HepG2 (cell line): ENCODE results near the gene GLDN. TPM values are rescaled to one million over a fixed set of nuclear protein-coding genes. Genes with fewer than 3 reads are reported as not detected.

Experiments used
- HMGA1 ChIP-seq: sonication (generic); formaldehyde crosslinking; conservative IDR thresholded peaks from 2 replicates; pipeline ENCODE4 v1.4.0; 2020; ENCODE audit warnings: missing genetic modification reagents
- KLF12 ChIP-seq: sonication (generic); formaldehyde crosslinking; IDR thresholded peaks from 2 replicates; pipeline ENCODE4 v1.4.0; 2020; ENCODE audit warnings: missing genetic modification reagents, borderline replicate concordance
- KLF6 ChIP-seq: IDR thresholded peaks from 2 replicates; pipeline ENCODE4 v1.8.0; 2016; ENCODE audit warnings: missing biosample characterization, missing genetic modification reagents
- MAF1 ChIP-seq: sonication (generic); formaldehyde crosslinking; IDR thresholded peaks from 2 replicates; pipeline ENCODE4 v1.5.0; 2020; ENCODE audit warnings: missing genetic modification reagents, borderline replicate concordance
- MEIS2 ChIP-seq: sonication (generic); formaldehyde crosslinking; IDR thresholded peaks from 2 replicates; pipeline ENCODE4 v1.9.0; 2021; ENCODE audit warnings: mild to moderate bottlenecking, missing genetic modification reagents
- MIER3 ChIP-seq: IDR thresholded peaks from 2 replicates; pipeline ENCODE4 v1.6.1; 2016; ENCODE audit warnings: missing compliant biosample characterization, borderline replicate concordance
- NBN ChIP-seq: fragments of 450-650 bp; conservative IDR thresholded peaks from 2 replicates; pipeline ENCODE4 v1.6.1; 2017
- NPAS2 ChIP-seq: sonication (generic); formaldehyde crosslinking; IDR thresholded peaks from 2 replicates; pipeline ENCODE4 v1.8.0; 2022; ENCODE audit warnings: mild to moderate bottlenecking, missing genetic modification reagents, borderline replicate concordance
- PHF21A ChIP-seq: sonication (generic); formaldehyde crosslinking; IDR thresholded peaks from 2 replicates; pipeline ENCODE4 v1.5.0; 2020; ENCODE audit warnings: mild to moderate bottlenecking, missing genetic modification reagents
- SIX4 ChIP-seq: sonication (generic); formaldehyde crosslinking; IDR thresholded peaks from 2 replicates; pipeline ENCODE4 v1.4.0; 2020; ENCODE audit warnings: missing genetic modification reagents
- SP2 ChIP-seq: sonication (generic); formaldehyde crosslinking; IDR thresholded peaks from 2 replicates; pipeline ENCODE4 v1.5.1; 2020; ENCODE audit warnings: mild to moderate bottlenecking, missing genetic modification reagents
- SP5 ChIP-seq: IDR thresholded peaks from 2 replicates; pipeline ENCODE4 v1.6.1; 2016; ENCODE audit warnings: low read depth, borderline replicate concordance
- SRSF9 ChIP-seq: fragments of 200-400 bp; formaldehyde crosslinking; IDR thresholded peaks from 2 replicates; pipeline ENCODE4 v1.6.1; 2018; ENCODE audit warnings: borderline replicate concordance, mild to moderate bottlenecking, low read depth, low read length; ENCODE audit not compliant: insufficient read depth, poor library complexity, severe bottlenecking
- YEATS2 ChIP-seq: sonication (generic); formaldehyde crosslinking; IDR thresholded peaks from 2 replicates; pipeline ENCODE4 v1.4.0; 2020; ENCODE audit warnings: missing genetic modification reagents, borderline replicate concordance
- ZKSCAN8 ChIP-seq: IDR thresholded peaks from 2 replicates; pipeline ENCODE4 v1.6.1; 2016; ENCODE audit warnings: borderline replicate concordance, missing genetic modification reagents, missing compliant biosample characterization
- ZNF629 ChIP-seq: sonication (generic); formaldehyde crosslinking; conservative IDR thresholded peaks from 2 replicates; pipeline ENCODE4 v1.5.0; 2020; ENCODE audit warnings: missing genetic modification reagents
- ZNF672 ChIP-seq: sonication (generic); formaldehyde crosslinking; IDR thresholded peaks from 2 replicates; pipeline ENCODE4 v1.8.1; 2022; ENCODE audit warnings: missing genetic modification reagents
- ZNF777 ChIP-seq: sonication (generic); formaldehyde crosslinking; IDR thresholded peaks from 2 replicates; pipeline ENCODE4 v1.4.0; 2020; ENCODE audit warnings: missing genetic modification reagents
- polyA plus RNA-seq, 8 experiments: library from polyadenylated mRNA; depleted of rRNA in 3 of 8; stranded (reverse) in 7 of 8; unstranded in 1 of 8; fragments of >200 nt; fragmentation: Illumina TruSeq in 4 of 8; extraction: Trizol in 4 of 8; gene quantifications; 2 replicates each; pipeline versions ENCODE4 v1.2.1 to v1.2.3, GENCODE V29; 2011 to 2016; ENCODE audit warnings: low read depth in 4 of 8, missing spikeins in 1 of 8, mixed read lengths in 1 of 8; ENCODE audit not compliant: insufficient read depth in 1 of 8
- total RNA-seq, 5 experiments: library from RNA; depleted of rRNA; stranded (reverse); fragments of >200 nt; fragmentation: Illumina TruSeq; extraction: Trizol; gene quantifications; 2 replicates each; pipeline ENCODE4 v1.2.3, GENCODE V29; 2016; ENCODE audit warnings: low read depth in 1 of 5
- TF ChIP-seq, protein P1 (sequence below): sonication (generic); formaldehyde crosslinking; IDR thresholded peaks from 2 replicates; pipeline ENCODE4 v1.5.0; 2020; ENCODE audit warnings: mild to moderate bottlenecking, missing genetic modification reagents, moderate library complexity
- TF ChIP-seq, protein P2 (sequence below): sonication (generic); formaldehyde crosslinking; IDR thresholded peaks from 2 replicates; pipeline ENCODE4 v1.4.0; 2020; ENCODE audit warnings: missing genetic modification reagents
- TF ChIP-seq, protein P3 (sequence below): sonication (generic); formaldehyde crosslinking; IDR thresholded peaks from 2 replicates; pipeline ENCODE4 v1.8.0; 2022; ENCODE audit warnings: missing genetic modification reagents, low read depth, mild to moderate bottlenecking, borderline replicate concordance
- TF ChIP-seq, protein P4 (sequence below): sonication (generic); formaldehyde crosslinking; IDR thresholded peaks from 2 replicates; pipeline ENCODE4 v1.4.0; 2020; ENCODE audit warnings: mild to moderate bottlenecking, missing genetic modification reagents

The GLDN gene
- total and polyA plus RNA-seq, 2 of the 13 experiments (the other 11 are each of a cell fraction or from before 2014, with no cell fraction given): 0.86 to 1.0 TPM

DNA sequence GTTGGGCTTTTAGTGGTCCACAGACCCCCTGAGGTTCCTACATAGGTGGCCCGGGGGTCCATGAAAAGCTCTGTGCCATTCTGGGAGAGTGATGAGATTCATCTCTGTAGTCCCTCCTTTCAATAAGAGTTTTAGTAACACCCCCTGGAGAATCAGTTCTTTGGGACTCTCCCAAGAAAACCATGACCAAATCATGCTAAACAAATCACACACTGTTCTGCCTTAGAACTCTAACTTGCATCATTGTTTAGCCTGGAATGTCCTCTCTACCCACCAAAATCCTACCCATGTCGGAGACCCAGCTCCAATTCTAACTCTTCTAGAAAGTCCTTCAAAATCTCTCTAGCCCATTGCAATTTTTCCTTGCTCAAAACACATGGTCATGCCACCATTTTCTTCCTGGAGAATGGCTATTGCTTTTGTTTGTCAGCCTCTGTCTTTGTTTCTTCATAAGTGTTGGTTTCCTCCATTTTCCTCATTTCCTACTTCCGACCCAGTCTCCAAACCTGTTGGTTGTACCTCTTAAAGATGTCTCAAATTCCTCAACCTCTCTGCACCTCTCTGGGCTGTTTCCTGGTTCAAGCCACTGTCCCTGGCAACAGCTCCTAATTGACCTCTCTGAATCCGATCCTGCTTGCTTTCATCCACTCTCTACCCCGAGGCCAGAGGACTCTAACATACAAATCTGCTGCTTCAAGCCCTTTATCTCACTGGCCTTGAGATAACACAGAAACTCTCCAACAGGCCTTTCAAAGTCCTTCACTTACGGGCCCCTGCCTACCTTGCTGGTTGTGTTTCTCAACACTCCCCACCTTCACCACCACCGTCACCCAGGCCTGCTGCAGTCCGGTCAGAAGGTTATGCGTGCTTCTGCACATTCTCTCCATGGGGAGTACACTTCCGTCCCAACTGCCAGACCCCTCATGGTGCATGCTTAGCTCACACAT lies 26.8 kb upstream of the GLDN start (continued):
- TF ChIP-seq, protein P1, sequence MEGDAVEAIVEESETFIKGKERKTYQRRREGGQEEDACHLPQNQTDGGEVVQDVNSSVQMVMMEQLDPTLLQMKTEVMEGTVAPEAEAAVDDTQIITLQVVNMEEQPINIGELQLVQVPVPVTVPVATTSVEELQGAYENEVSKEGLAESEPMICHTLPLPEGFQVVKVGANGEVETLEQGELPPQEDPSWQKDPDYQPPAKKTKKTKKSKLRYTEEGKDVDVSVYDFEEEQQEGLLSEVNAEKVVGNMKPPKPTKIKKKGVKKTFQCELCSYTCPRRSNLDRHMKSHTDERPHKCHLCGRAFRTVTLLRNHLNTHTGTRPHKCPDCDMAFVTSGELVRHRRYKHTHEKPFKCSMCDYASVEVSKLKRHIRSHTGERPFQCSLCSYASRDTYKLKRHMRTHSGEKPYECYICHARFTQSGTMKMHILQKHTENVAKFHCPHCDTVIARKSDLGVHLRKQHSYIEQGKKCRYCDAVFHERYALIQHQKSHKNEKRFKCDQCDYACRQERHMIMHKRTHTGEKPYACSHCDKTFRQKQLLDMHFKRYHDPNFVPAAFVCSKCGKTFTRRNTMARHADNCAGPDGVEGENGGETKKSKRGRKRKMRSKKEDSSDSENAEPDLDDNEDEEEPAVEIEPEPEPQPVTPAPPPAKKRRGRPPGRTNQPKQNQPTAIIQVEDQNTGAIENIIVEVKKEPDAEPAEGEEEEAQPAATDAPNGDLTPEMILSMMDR: no peak
- TF ChIP-seq KLF12 (CRISPR knock-in tag) (no peak; the same call in 1 of the 2 replicates), PHF21A (CRISPR knock-in tag) (peak; percentile 85; the same call in 1 of the 2 replicates), NPAS2 (no peak), YEATS2 (no peak), MAF1 (no peak), ZKSCAN8 (CRISPR knock-in tag) (no peak), KLF6 (CRISPR knock-in tag) (no peak), ZNF777 (CRISPR knock-in tag) (no peak), ZNF672 (CRISPR knock-in tag) (no peak), HMGA1 (CRISPR knock-in tag) (no peak), SP5 (CRISPR knock-in tag) (no peak), SP2 (CRISPR knock-in tag) (no peak), MIER3 (CRISPR knock-in tag) (0 out of 2 replicates have a peak, but pooled peaks have one; percentile 47), ZNF629 (CRISPR knock-in tag) (peak; percentile 82), MEIS2 (CRISPR knock-in tag) (0 out of 2 replicates have a peak, but pooled peaks have one; percentile 21), SIX4 (CRISPR knock-in tag) (no peak), SRSF9 (no peak), NBN (no peak)
- TF ChIP-seq, protein P2, sequence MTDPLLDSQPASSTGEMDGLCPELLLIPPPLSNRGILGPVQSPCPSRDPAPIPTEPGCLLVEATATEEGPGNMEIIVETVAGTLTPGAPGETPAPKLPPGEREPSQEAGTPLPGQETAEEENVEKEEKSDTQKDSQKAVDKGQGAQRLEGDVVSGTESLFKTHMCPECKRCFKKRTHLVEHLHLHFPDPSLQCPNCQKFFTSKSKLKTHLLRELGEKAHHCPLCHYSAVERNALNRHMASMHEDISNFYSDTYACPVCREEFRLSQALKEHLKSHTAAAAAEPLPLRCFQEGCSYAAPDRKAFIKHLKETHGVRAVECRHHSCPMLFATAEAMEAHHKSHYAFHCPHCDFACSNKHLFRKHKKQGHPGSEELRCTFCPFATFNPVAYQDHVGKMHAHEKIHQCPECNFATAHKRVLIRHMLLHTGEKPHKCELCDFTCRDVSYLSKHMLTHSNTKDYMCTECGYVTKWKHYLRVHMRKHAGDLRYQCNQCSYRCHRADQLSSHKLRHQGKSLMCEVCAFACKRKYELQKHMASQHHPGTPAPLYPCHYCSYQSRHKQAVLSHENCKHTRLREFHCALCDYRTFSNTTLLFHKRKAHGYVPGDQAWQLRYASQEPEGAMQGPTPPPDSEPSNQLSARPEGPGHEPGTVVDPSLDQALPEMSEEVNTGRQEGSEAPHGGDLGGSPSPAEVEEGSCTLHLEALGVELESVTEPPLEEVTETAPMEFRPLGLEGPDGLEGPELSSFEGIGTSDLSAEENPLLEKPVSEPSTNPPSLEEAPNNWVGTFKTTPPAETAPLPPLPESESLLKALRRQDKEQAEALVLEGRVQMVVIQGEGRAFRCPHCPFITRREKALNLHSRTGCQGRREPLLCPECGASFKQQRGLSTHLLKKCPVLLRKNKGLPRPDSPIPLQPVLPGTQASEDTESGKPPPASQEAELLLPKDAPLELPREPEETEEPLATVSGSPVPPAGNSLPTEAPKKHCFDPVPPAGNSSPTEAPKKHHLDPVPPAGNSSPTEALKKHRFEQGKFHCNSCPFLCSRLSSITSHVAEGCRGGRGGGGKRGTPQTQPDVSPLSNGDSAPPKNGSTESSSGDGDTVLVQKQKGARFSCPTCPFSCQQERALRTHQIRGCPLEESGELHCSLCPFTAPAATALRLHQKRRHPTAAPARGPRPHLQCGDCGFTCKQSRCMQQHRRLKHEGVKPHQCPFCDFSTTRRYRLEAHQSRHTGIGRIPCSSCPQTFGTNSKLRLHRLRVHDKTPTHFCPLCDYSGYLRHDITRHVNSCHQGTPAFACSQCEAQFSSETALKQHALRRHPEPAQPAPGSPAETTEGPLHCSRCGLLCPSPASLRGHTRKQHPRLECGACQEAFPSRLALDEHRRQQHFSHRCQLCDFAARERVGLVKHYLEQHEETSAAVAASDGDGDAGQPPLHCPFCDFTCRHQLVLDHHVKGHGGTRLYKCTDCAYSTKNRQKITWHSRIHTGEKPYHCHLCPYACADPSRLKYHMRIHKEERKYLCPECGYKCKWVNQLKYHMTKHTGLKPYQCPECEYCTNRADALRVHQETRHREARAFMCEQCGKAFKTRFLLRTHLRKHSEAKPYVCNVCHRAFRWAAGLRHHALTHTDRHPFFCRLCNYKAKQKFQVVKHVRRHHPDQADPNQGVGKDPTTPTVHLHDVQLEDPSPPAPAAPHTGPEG: no peak
- TF ChIP-seq, protein P3, sequence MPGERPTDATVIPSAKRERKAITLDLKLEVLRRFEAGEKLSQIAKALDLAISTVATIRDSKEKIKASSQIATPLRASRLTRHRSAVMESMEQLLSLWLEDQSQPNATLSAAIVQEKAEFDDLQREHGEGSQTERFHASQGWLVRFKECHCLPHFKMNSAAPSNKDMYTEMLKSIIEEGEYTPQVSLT (CRISPR knock-in tag): no peak
- TF ChIP-seq, protein P4, sequence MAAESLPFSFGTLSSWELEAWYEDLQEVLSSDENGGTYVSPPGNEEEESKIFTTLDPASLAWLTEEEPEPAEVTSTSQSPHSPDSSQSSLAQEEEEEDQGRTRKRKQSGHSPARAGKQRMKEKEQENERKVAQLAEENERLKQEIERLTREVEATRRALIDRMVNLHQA (CRISPR knock-in tag): no peak
